ENCODE results near the gene FALEC.

GRCh38 chr1:150555971-150556865 is 40.7 kb downstream of the FALEC start:
- TF ChIP-seq EZH2 (IDR thresholded peaks at IDR 0.05; ENCODE audit: borderline replicate concordance, low read depth, low read length, severe bottlenecking): no peak
- TF ChIP-seq, protein P1, sequence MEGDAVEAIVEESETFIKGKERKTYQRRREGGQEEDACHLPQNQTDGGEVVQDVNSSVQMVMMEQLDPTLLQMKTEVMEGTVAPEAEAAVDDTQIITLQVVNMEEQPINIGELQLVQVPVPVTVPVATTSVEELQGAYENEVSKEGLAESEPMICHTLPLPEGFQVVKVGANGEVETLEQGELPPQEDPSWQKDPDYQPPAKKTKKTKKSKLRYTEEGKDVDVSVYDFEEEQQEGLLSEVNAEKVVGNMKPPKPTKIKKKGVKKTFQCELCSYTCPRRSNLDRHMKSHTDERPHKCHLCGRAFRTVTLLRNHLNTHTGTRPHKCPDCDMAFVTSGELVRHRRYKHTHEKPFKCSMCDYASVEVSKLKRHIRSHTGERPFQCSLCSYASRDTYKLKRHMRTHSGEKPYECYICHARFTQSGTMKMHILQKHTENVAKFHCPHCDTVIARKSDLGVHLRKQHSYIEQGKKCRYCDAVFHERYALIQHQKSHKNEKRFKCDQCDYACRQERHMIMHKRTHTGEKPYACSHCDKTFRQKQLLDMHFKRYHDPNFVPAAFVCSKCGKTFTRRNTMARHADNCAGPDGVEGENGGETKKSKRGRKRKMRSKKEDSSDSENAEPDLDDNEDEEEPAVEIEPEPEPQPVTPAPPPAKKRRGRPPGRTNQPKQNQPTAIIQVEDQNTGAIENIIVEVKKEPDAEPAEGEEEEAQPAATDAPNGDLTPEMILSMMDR (IDR thresholded peaks at IDR 0.05; ENCODE audit: borderline replicate concordance, extremely low read depth, low read length, poor library complexity, severe bottlenecking): no peak

Measured in DND-41 (cell line).